OCI-LY7 (cell line): ENCODE measurements around the gene RBM5.

Experiments used
- CTCF ChIP-seq: fragments of 200-600 bp; sonication (generic); conservative IDR thresholded peaks from 2 replicates; pipeline ENCODE4 v1.5.1; 2014; ENCODE audit warnings: mild to moderate bottlenecking, antibody characterized with exemption, low read length, moderate library complexity, mixed read lengths
- EZH2phosphoT487 ChIP-seq: fragments of 200-600 bp; sonication (generic); IDR thresholded peaks from 2 replicates; pipeline ENCODE4 v1.6.1; 2018; ENCODE audit warnings: low read depth, borderline replicate concordance, mild to moderate bottlenecking, mixed run types, antibody characterized with exemption, low read length, moderate library complexity, mixed read lengths

GRCh38 chr3:50163572-50164455 is 75.1 kb downstream of the RBM5 start:
- TF ChIP-seq CTCF (no peak), EZH2phosphoT487 (no peak)
